ENCODE results near the gene CBFA2T3.

Gene CBFA2T3

GRCh38 chr16:88977812-88978607 lies 1.0 kb upstream of the CBFA2T3 start:
- DNase-seq, result no peak
- Histone ChIP-seq H4K91ac (ENCODE audit: low read length) (no peak overlapping the region), H3K18ac (ENCODE audit: low read depth in 1 of 2, low read length in 2 of 2) (no peak overlapping the region), H2AFZ (ENCODE audit: low read depth, low read length) (no peak overlapping the region), H2BK120ac (ENCODE audit: low read depth, low read length) (no peak overlapping the region), H3K27ac (ENCODE audit: low read length, poor library complexity, severe bottlenecking) (no peak overlapping the region), H3K36me3 (ENCODE audit: control insufficient read depth in 1 of 2, insufficient read depth in 2 of 2, low read depth in 1 of 2, low read length in 2 of 2) (no peaks in the 10 kb centered on the region), H3K4me1 (ENCODE audit: control insufficient read depth, insufficient read depth, low read depth, low read length) (no peaks in the 10 kb centered on the region), H3K14ac (ENCODE audit: low read length in 2 of 2) (no peak overlapping the region), H3K9ac (ENCODE audit: low read length) (no peak overlapping the region), H3K79me1 (replicated peaks; ENCODE audit: low read length, poor library complexity, severe bottlenecking) (no peaks in the 10 kb centered on the region), H3K27me3 (ENCODE audit: control insufficient read depth in 1 of 2, insufficient read depth in 1 of 2, low read length in 2 of 2) (peaks cover 6 to 66% of the 10 kb centered on the region in 2 experiments), H3K4me2 (ENCODE audit: low read length, poor library complexity, severe bottlenecking) (no peak overlapping the region), H4K8ac (ENCODE audit: low read length) (no peak overlapping the region), H3K4me3 (ENCODE audit: insufficient read depth in 1 of 2, low read depth in 1 of 2, low read length in 2 of 2) (no peak overlapping the region), H2BK12ac (ENCODE audit: low read length in 2 of 2) (no peak overlapping the region), H3K9me3 (ENCODE audit: control insufficient read depth, low read length) (no peaks in the 10 kb centered on the region), H2AK5ac (ENCODE audit: low read length, severe bottlenecking) (no peak overlapping the region), H2BK15ac (ENCODE audit: low read depth, poor library complexity, severe bottlenecking) (no peak overlapping the region), H3K4ac (ENCODE audit: low read depth in 1 of 2, low read length in 2 of 2) (no peak overlapping the region), H2BK5ac (ENCODE audit: low read depth, low read length, poor library complexity, severe bottlenecking) (no peak overlapping the region), H3K23ac (ENCODE audit: low read length in 2 of 2) (no peak overlapping the region)
- WGBS, result 81% methylated on average over 27 of the region's 27 CpGs

GRCh38 chr16:88976366-88977017 lies 515 bp downstream of the CBFA2T3 start:
- no peak for DNase-seq
- Histone ChIP-seq H3K4me2 (ENCODE audit: low read length, poor library complexity, severe bottlenecking) (no peak overlapping the region), H3K27me3 (ENCODE audit: control insufficient read depth in 1 of 2, insufficient read depth in 1 of 2, low read length in 2 of 2) (peaks cover 16 to 71% of the 10 kb centered on the region in 2 experiments), H3K14ac (ENCODE audit: low read length in 2 of 2) (no peak overlapping the region), H3K18ac (ENCODE audit: low read depth in 1 of 2, low read length in 2 of 2) (no peak overlapping the region), H2BK5ac (ENCODE audit: low read depth, low read length, poor library complexity, severe bottlenecking) (no peak overlapping the region), H2AK5ac (ENCODE audit: low read length, severe bottlenecking) (no peak overlapping the region), H3K4ac (ENCODE audit: low read depth in 1 of 2, low read length in 2 of 2) (no peak overlapping the region), H3K4me3 (ENCODE audit: insufficient read depth in 1 of 2, low read depth in 1 of 2, low read length in 2 of 2) (no peak overlapping the region), H3K27ac (ENCODE audit: low read length, poor library complexity, severe bottlenecking) (no peak overlapping the region), H3K79me1 (replicated peaks; ENCODE audit: low read length, poor library complexity, severe bottlenecking) (no peaks in the 10 kb centered on the region), H2BK15ac (ENCODE audit: low read depth, poor library complexity, severe bottlenecking) (no peak overlapping the region), H3K4me1 (ENCODE audit: control insufficient read depth, insufficient read depth, low read depth, low read length) (no peaks in the 10 kb centered on the region), H3K9me3 (ENCODE audit: control insufficient read depth, low read length) (no peaks in the 10 kb centered on the region), H4K91ac (ENCODE audit: low read length) (no peak overlapping the region), H2BK12ac (ENCODE audit: low read length in 2 of 2) (no peak overlapping the region), H3K23ac (ENCODE audit: low read length in 2 of 2) (no peak overlapping the region), H2AFZ (ENCODE audit: low read depth, low read length) (no peak overlapping the region), H3K9ac (ENCODE audit: low read length) (no peak overlapping the region), H3K36me3 (ENCODE audit: control insufficient read depth in 1 of 2, insufficient read depth in 2 of 2, low read depth in 1 of 2, low read length in 2 of 2) (no peaks in the 10 kb centered on the region), H2BK120ac (ENCODE audit: low read depth, low read length) (no peak overlapping the region), H4K8ac (ENCODE audit: low read length) (no peak overlapping the region)
- 83% methylated on average over 21 of the region's 23 CpGs for WGBS

- Histone ChIP-seq H3K27ac (ENCODE audit: low read length, poor library complexity, severe bottlenecking) (no peak overlapping the region), H2AK5ac (ENCODE audit: low read length, severe bottlenecking) (no peak overlapping the region), H3K18ac (ENCODE audit: low read depth in 1 of 2, low read length in 2 of 2) (no peak overlapping the region), H3K9me3 (ENCODE audit: control insufficient read depth, low read length) (no peaks in the 10 kb centered on the region), H3K4ac (ENCODE audit: low read depth in 1 of 2, low read length in 2 of 2) (no peak overlapping the region), H3K4me3 (ENCODE audit: insufficient read depth in 1 of 2, low read depth in 1 of 2, low read length in 2 of 2) (no peak overlapping the region), H4K8ac (ENCODE audit: low read length) (no peak overlapping the region), H3K4me2 (ENCODE audit: low read length, poor library complexity, severe bottlenecking) (no peak overlapping the region), H2BK12ac (ENCODE audit: low read length in 2 of 2) (no peak overlapping the region), H3K36me3 (ENCODE audit: control insufficient read depth in 1 of 2, insufficient read depth in 2 of 2, low read depth in 1 of 2, low read length in 2 of 2) (no peaks in the 10 kb centered on the region), H2BK5ac (ENCODE audit: low read depth, low read length, poor library complexity, severe bottlenecking) (no peak overlapping the region), H3K23ac (ENCODE audit: low read length in 2 of 2) (no peak overlapping the region), H3K14ac (ENCODE audit: low read length in 2 of 2) (no peak overlapping the region), H2BK15ac (ENCODE audit: low read depth, poor library complexity, severe bottlenecking) (no peak overlapping the region), H4K91ac (ENCODE audit: low read length) (no peak overlapping the region), H3K27me3 (ENCODE audit: control insufficient read depth in 1 of 2, insufficient read depth in 1 of 2, low read length in 2 of 2) (peaks cover 16 to 77% of the 10 kb centered on the region in 2 experiments), H3K4me1 (ENCODE audit: control insufficient read depth, insufficient read depth, low read depth, low read length) (no peaks in the 10 kb centered on the region), H3K9ac (ENCODE audit: low read length) (no peak overlapping the region), H3K79me1 (replicated peaks; ENCODE audit: low read length, poor library complexity, severe bottlenecking) (no peaks in the 10 kb centered on the region), H2AFZ (ENCODE audit: low read depth, low read length) (no peak overlapping the region), H2BK120ac (ENCODE audit: low read depth, low read length) (no peak overlapping the region)
- WGBS, result 83% methylated on average over 25 of the region's 25 CpGs
- no peak for DNase-seq
These were observed 1.4 kb downstream of the CBFA2T3 start for GRCh38 chr16:88975511-88976061.

- DNase-seq, result no peak
- no peak overlapping the region for H2AFZ ChIP-seq (ENCODE audit: low read depth, low read length)
- no peak overlapping the region for H3K18ac ChIP-seq (ENCODE audit: low read depth in 1 of 2, low read length in 2 of 2)
- WGBS, result 88% methylated on average over 3 of the region's 3 CpGs
- no peak overlapping the region for H4K91ac ChIP-seq (ENCODE audit: low read length)
- no peak overlapping the region for H3K4ac ChIP-seq (ENCODE audit: low read depth in 1 of 2, low read length in 2 of 2)
- H2BK5ac ChIP-seq (ENCODE audit: low read depth, low read length, poor library complexity, severe bottlenecking), result no peak overlapping the region
- no peaks in the 10 kb centered on the region for H3K9me3 ChIP-seq (ENCODE audit: control insufficient read depth, low read length)
- no peak overlapping the region for H3K27ac ChIP-seq (ENCODE audit: low read length, poor library complexity, severe bottlenecking)
- H3K79me1 ChIP-seq (replicated peaks; ENCODE audit: low read length, poor library complexity, severe bottlenecking), result no peaks in the 10 kb centered on the region
- no peak overlapping the region for H3K23ac ChIP-seq (ENCODE audit: low read length in 2 of 2)
- no peaks in the 10 kb centered on the region for H3K36me3 ChIP-seq (ENCODE audit: control insufficient read depth in 1 of 2, insufficient read depth in 2 of 2, low read depth in 1 of 2, low read length in 2 of 2)
- H2BK15ac ChIP-seq (ENCODE audit: low read depth, poor library complexity, severe bottlenecking), result no peak overlapping the region
- H3K9ac ChIP-seq (ENCODE audit: low read length), result no peak overlapping the region
- no peak overlapping the region for H2BK120ac ChIP-seq (ENCODE audit: low read depth, low read length)
- peaks cover 20 to 84% of the 10 kb centered on the region in 2 experiments for H3K27me3 ChIP-seq (ENCODE audit: control insufficient read depth in 1 of 2, insufficient read depth in 1 of 2, low read length in 2 of 2)
- no peak overlapping the region for H2AK5ac ChIP-seq (ENCODE audit: low read length, severe bottlenecking)
- no peak overlapping the region for H3K4me2 ChIP-seq (ENCODE audit: low read length, poor library complexity, severe bottlenecking)
- no peak overlapping the region for H4K8ac ChIP-seq (ENCODE audit: low read length)
- H3K14ac ChIP-seq (ENCODE audit: low read length in 2 of 2), result no peak overlapping the region
- no peak overlapping the region for H2BK12ac ChIP-seq (ENCODE audit: low read length in 2 of 2)
- no peaks in the 10 kb centered on the region for H3K4me1 ChIP-seq (ENCODE audit: control insufficient read depth, insufficient read depth, low read depth, low read length)
- no peak overlapping the region for H3K4me3 ChIP-seq (ENCODE audit: insufficient read depth in 1 of 2, low read depth in 1 of 2, low read length in 2 of 2)
These were observed 2.1 kb downstream of the CBFA2T3 start for GRCh38 chr16:88974916-88975215.

All from mesenchymal stem cell (in vitro differentiated cells and primary cell).